NT2/D1 (cell line): ENCODE data around the gene ELP4.

ENCODE experiments used
- SUZ12 ChIP-seq: IDR thresholded peaks from 2 replicates; pipeline ENCODE4 v1.6.1; 2011; ENCODE audit not compliant: insufficient read length, insufficient read depth; ENCODE audit errors: extremely low read depth
- YY1 ChIP-seq: IDR thresholded peaks from 2 replicates; pipeline ENCODE4 v1.6.1; 2011; ENCODE audit not compliant: insufficient read length, insufficient read depth
- ZNF274 ChIP-seq: IDR thresholded peaks from 2 replicates; pipeline ENCODE4 v1.6.1; 2011; ENCODE audit warnings: mild to moderate bottlenecking, low read depth, low read length

GRCh38 chr11:31790649-31791048 is 281.1 kb downstream of the ELP4 start:
- no peak for TF ChIP-seq ZNF274
- no peak for TF ChIP-seq YY1
- TF ChIP-seq SUZ12: no peak
